ENCODE measurements around the gene LRRC36.

LRRC36 gene

GRCh38 chr16:67415872-67416793 is 89.5 kb downstream of the LRRC36 start, which contains the start of gene ZDHHC1:
ZDHHC1 (minus strand) TSS chr16:67416477; CDS start chr16:67407775, 8,702 bp downstream.
- no peaks in the 10 kb centered on the region for H3K9me2 ChIP-seq (replicated peaks; ENCODE audit: insufficient read depth, low read length)
- H3K4me2 ChIP-seq (ENCODE audit: low read depth, low read length, poor library complexity, severe bottlenecking): peak within 1 kb of the TSS; percentile 42
- peak within 1 kb of the TSS; percentile 79 for H2AFZ ChIP-seq (ENCODE audit: low read depth, low read length, severe bottlenecking)
- H3K27me3 ChIP-seq (ENCODE audit: low read length): no peaks in the 10 kb centered on the region
- no peaks in the 10 kb centered on the region for H4K20me1 ChIP-seq (ENCODE audit: low read depth, low read length)
- no peaks in the 10 kb centered on the region for H3F3A ChIP-seq (ENCODE audit: insufficient read depth)
- TF ChIP-seq CTCF (IDR thresholded peaks at IDR 0.05; ENCODE audit: insufficient read depth, low read length, poor library complexity, severe bottlenecking) (peak; percentile 53), EZH2phosphoT487 (conservative IDR thresholded peaks at IDR 0.05; ENCODE audit: low read length) (no peak)
- H3K4me3 ChIP-seq (ENCODE audit: insufficient read depth, low read length, poor library complexity, severe bottlenecking): peak within 1 kb of the TSS; percentile 26
- no peaks in the 10 kb centered on the region for H3K36me3 ChIP-seq (ENCODE audit: low read length)
- no peak within 1 kb of the TSS for H3K27ac ChIP-seq (ENCODE audit: low read depth, low read length)
- H3K9me3 ChIP-seq (ENCODE audit: insufficient read depth, low read length): no peaks in the 10 kb centered on the region
- 0 out of 2 replicates have a peak within 1 kb of the TSS, but pooled peaks have one; percentile 2 for H3K9ac ChIP-seq (ENCODE audit: low read length)
- H3K79me2 ChIP-seq (ENCODE audit: insufficient read depth, low read length): no peaks in the 10 kb centered on the region

DNA sequence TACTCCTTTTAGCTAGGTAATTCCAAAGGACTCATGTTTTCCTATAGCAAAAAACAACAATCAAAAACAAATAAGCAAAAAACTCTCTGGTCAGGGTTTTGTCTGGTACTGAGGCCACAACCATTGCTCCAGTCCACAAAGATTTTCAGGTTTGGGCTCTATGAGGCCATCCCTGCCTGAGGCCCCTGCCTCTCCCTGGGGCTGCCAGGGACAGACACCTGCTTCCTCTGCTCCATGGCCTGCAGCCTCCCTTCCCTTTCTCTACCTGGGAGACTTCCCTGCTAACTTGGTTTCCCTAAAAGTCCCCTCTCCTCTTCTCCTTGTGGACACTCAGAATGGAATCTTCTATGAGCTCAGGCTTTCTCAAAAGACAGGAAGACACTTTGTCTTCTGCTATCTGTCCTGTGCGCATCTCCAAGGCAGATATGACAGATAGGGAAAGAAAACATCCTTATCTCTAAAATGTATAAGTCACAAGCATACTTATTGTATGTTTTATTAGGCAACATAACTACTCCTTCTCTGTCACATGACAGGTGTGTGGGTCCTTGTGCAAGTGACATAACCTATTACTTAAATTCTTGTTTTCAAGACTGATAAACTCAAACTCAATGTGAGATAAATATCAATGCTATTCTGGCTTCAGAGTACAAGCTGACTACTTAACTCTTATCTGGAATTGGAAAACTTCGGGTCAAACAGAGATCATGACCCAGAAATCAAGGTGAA is 90.9 kb downstream of the LRRC36 start:
- H3K9me3 ChIP-seq (ENCODE audit: insufficient read depth, low read length): no peaks in the 10 kb centered on the region

DNA sequence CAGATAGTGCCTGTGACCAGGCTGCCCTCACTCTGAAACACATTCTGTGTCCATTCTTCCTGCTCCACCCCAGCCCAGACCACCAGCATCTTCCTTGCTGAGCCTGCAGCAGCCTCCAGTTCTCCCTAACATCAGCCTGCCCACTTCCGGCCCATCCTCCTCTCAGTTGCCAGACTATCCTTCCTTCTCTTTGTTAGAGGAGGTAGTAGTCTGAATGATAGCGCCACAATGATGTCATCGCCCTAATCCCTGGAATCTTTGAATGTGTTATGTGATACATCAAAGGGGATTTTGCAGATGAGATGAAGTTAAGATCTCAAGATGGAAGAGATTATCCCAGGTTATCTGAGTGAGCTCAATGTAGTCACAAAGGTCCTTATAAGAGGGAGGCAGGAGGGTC is 92.9 kb downstream of the LRRC36 start:
- Histone ChIP-seq H3K4me3 (ENCODE audit: insufficient read depth, low read length, poor library complexity, severe bottlenecking) (no peak overlapping the region), H3K9ac (ENCODE audit: low read length) (no peak overlapping the region), H4K20me1 (ENCODE audit: low read depth, low read length) (no peaks in the 10 kb centered on the region), H3K9me3 (ENCODE audit: insufficient read depth, low read length) (no peaks in the 10 kb centered on the region), H3K79me2 (ENCODE audit: insufficient read depth, low read length) (no peaks in the 10 kb centered on the region), H3K27me3 (ENCODE audit: low read length) (no peaks in the 10 kb centered on the region), H3K4me2 (ENCODE audit: low read depth, low read length, poor library complexity, severe bottlenecking) (no peak overlapping the region), H3K9me2 (replicated peaks; ENCODE audit: insufficient read depth, low read length) (no peaks in the 10 kb centered on the region), H3F3A (ENCODE audit: insufficient read depth) (no peaks in the 10 kb centered on the region), H2AFZ (ENCODE audit: low read depth, low read length, severe bottlenecking) (no peak overlapping the region), H3K27ac (ENCODE audit: low read depth, low read length) (no peak overlapping the region), H3K36me3 (ENCODE audit: low read length) (no peaks in the 10 kb centered on the region)
- TF ChIP-seq CTCF (IDR thresholded peaks at IDR 0.05; ENCODE audit: insufficient read depth, low read length, poor library complexity, severe bottlenecking) (no peak), EZH2phosphoT487 (conservative IDR thresholded peaks at IDR 0.05; ENCODE audit: low read length) (no peak)

More for the DNA sequence above, 90.9 kb downstream of the LRRC36 start:
- Histone ChIP-seq H4K20me1 (ENCODE audit: low read depth, low read length) (no peaks in the 10 kb centered on the region), H2AFZ (ENCODE audit: low read depth, low read length, severe bottlenecking) (no peak overlapping the region), H3K9me2 (replicated peaks; ENCODE audit: insufficient read depth, low read length) (no peaks in the 10 kb centered on the region), H3K79me2 (ENCODE audit: insufficient read depth, low read length) (no peaks in the 10 kb centered on the region), H3K9ac (ENCODE audit: low read length) (no peak overlapping the region), H3K4me2 (ENCODE audit: low read depth, low read length, poor library complexity, severe bottlenecking) (no peak overlapping the region), H3F3A (ENCODE audit: insufficient read depth) (no peaks in the 10 kb centered on the region), H3K27ac (ENCODE audit: low read depth, low read length) (no peak overlapping the region), H3K4me3 (ENCODE audit: insufficient read depth, low read length, poor library complexity, severe bottlenecking) (no peak overlapping the region), H3K27me3 (ENCODE audit: low read length) (no peaks in the 10 kb centered on the region), H3K36me3 (ENCODE audit: low read length) (no peaks in the 10 kb centered on the region)
- TF ChIP-seq CTCF (IDR thresholded peaks at IDR 0.05; ENCODE audit: insufficient read depth, low read length, poor library complexity, severe bottlenecking) (no peak), EZH2phosphoT487 (conservative IDR thresholded peaks at IDR 0.05; ENCODE audit: low read length) (no peak)

Data from SU-DHL-6 (cell line).